Neural cell (in vitro differentiated cells): ENCODE data around the gene RGS9. TPM values are rescaled to one million over a fixed set of nuclear protein-coding genes. Genes with fewer than 3 reads are reported as not detected.
A peak's percentile ranks its signal among the peaks of the same experiment; 100 is the strongest.

Source experiments
- H2AFZ ChIP-seq: fragments of 200-600, 300-800 bp; sonication (generic), shearing (Covaris generic); 2 replicates; pipeline ENCODE4 v1.6.0; 2014; ENCODE audit warnings: low read depth, mild to moderate bottlenecking, antibody characterized with exemption, low read length, moderate library complexity
- H3F3A ChIP-seq: fragments of 200-600 bp; shearing (Covaris generic); 2 replicates; pipeline ENCODE4 v1.6.1; 2016; ENCODE audit warnings: mild to moderate bottlenecking, moderate library complexity, mixed read lengths, antibody characterized with exemption, low read length; ENCODE audit not compliant: insufficient read depth, poor library complexity, severe bottlenecking
- H3K27ac ChIP-seq: fragments of 200-600, 300-800 bp; sonication (generic), shearing (Covaris generic); 2 replicates; pipeline ENCODE4 v1.5.1; 2014; ENCODE audit warnings: mild to moderate bottlenecking, low read length, moderate library complexity
- H3K27me3 ChIP-seq: fragments of 300-800, 200-600 bp; sonication (generic), shearing (Covaris generic); 2 replicates; pipeline ENCODE4 v1.6.0; 2014; ENCODE audit warnings: mild to moderate bottlenecking, low read depth, low read length, moderate library complexity; ENCODE audit not compliant: insufficient read depth
- H3K36me3 ChIP-seq: fragments of 300-800, 200-600 bp; sonication (generic), shearing (Covaris generic); 2 replicates; pipeline ENCODE4 v1.5.1; 2014; ENCODE audit warnings: mild to moderate bottlenecking, antibody characterized with exemption, low read length, moderate library complexity; ENCODE audit not compliant: insufficient read depth
- H3K4me2 ChIP-seq: fragments of 300-800, 200-600 bp; sonication (generic), shearing (Covaris generic); 2 replicates; pipeline ENCODE4 v1.6.0; 2014; ENCODE audit warnings: mild to moderate bottlenecking, low read length
- H3K4me3 ChIP-seq: fragments of 300-800, 200-600 bp; sonication (generic), shearing (Covaris generic); 2 replicates; pipeline ENCODE4 v1.5.1; 2014; ENCODE audit warnings: mild to moderate bottlenecking, low read length, moderate library complexity
- H3K79me2 ChIP-seq: fragments of 200-600 bp; shearing (Covaris generic); replicated peaks from 2 replicates; pipeline ENCODE4 v1.6.0; 2014; ENCODE audit warnings: mild to moderate bottlenecking, low read length, moderate library complexity; ENCODE audit not compliant: insufficient read depth
- H3K9ac ChIP-seq: fragments of 300-800, 200-600 bp; sonication (generic), shearing (Covaris generic); 2 replicates; pipeline ENCODE4 v1.6.1; 2016; ENCODE audit warnings: mild to moderate bottlenecking, low read length, mixed read lengths
- H3K9me2 ChIP-seq: fragments of 200-600 bp; shearing (Covaris generic); 2 replicates; pipeline ENCODE4 v1.6.1; 2016; ENCODE audit warnings: mild to moderate bottlenecking, low read length, mixed read lengths; ENCODE audit not compliant: insufficient read depth
- H3K9me3 ChIP-seq: fragments of 200-600, 300-800 bp; sonication (generic), shearing (Covaris generic); 2 replicates; pipeline ENCODE4 v1.6.1; 2016; ENCODE audit warnings: mild to moderate bottlenecking, mixed run types, low read length, moderate library complexity, mixed read lengths
- H4K20me1 ChIP-seq: fragments of 200-600 bp; shearing (Covaris generic); 2 replicates; pipeline ENCODE4 v1.6.1; 2016; ENCODE audit warnings: mild to moderate bottlenecking, mixed run types; ENCODE audit not compliant: insufficient read depth
- CTCF ChIP-seq: fragments of 450-650 bp; IDR thresholded peaks from 2 replicates; pipeline ENCODE4 v1.5.1; 2014; ENCODE audit warnings: antibody characterized with exemption, mild to moderate bottlenecking, moderate library complexity; ENCODE audit not compliant: poor library complexity, severe bottlenecking
- EP300 ChIP-seq: fragments of 450-650 bp; conservative IDR thresholded peaks from 2 replicates; pipeline ENCODE4 v1.6.1; 2014; ENCODE audit warnings: antibody characterized with exemption, mild to moderate bottlenecking, moderate library complexity; ENCODE audit not compliant: poor library complexity, severe bottlenecking
- EZH2 ChIP-seq: fragments of 200-600, 300-800 bp; shearing (Covaris generic), sonication (generic); IDR thresholded peaks from 2 replicates; pipeline ENCODE4 v1.6.1; 2014; ENCODE audit warnings: antibody characterized with exemption, low read length, borderline replicate concordance, mild to moderate bottlenecking; ENCODE audit not compliant: insufficient read depth, poor library complexity, severe bottlenecking
- MXI1 ChIP-seq: fragments of 450-650 bp; conservative IDR thresholded peaks from 2 replicates; pipeline ENCODE4 v1.6.1; 2014; ENCODE audit warnings: antibody characterized with exemption, mild to moderate bottlenecking; ENCODE audit not compliant: poor library complexity, severe bottlenecking
- POLR2AphosphoS5 ChIP-seq: IDR thresholded peaks from 2 replicates; pipeline ENCODE4 v1.6.1; 2012
- RAD21 ChIP-seq: fragments of 450-650 bp; conservative IDR thresholded peaks from 2 replicates; pipeline ENCODE4 v1.6.1; 2014; ENCODE audit warnings: antibody characterized with exemption, mild to moderate bottlenecking, moderate library complexity
- REST ChIP-seq: IDR thresholded peaks from 2 replicates; pipeline ENCODE4 v1.6.1; 2012; ENCODE audit warnings: borderline replicate concordance
- SMC3 ChIP-seq: fragments of 450-650 bp; conservative IDR thresholded peaks from 2 replicates; pipeline ENCODE4 v1.6.1; 2014; ENCODE audit warnings: antibody characterized with exemption, mild to moderate bottlenecking, moderate library complexity; ENCODE audit not compliant: poor library complexity
- TAF1 ChIP-seq: IDR thresholded peaks from 2 replicates; pipeline ENCODE4 v1.6.1; 2012; ENCODE audit warnings: low read depth
- polyA minus RNA-seq: library from RNA; depleted of rRNA, polyadenylated mRNA; stranded (reverse); fragments of >200 nt; gene quantifications from 2 replicates; pipeline ENCODE4 v1.2.3, GENCODE V29; 2014
- polyA plus RNA-seq: library from polyadenylated mRNA; depleted of rRNA; stranded (reverse); fragments of >200 nt; gene quantifications from 2 replicates; pipeline ENCODE4 v1.2.3, GENCODE V29; 2014

RGS9 gene
- polyA plus RNA-seq (6.8 and 8.0 TPM in 2 replicates), polyA minus RNA-seq (5.0 and 5.1 TPM in 2 replicates)

- Histone ChIP-seq H3K27ac (no peak within 1 kb of the TSS), H3K9ac (peak within 1 kb of the TSS; percentile 29), H3K27me3 (no peaks in the 10 kb centered on the region), H3K4me2 (no peak within 1 kb of the TSS), H3K36me3 (no peaks in the 10 kb centered on the region), H3K79me2 (no peaks in the 10 kb centered on the region), H2AFZ (no peak within 1 kb of the TSS), H3K9me2 (no peaks in the 10 kb centered on the region), H3K4me3 (peak within 1 kb of the TSS; percentile 64), H3K9me3 (no peaks in the 10 kb centered on the region), H3F3A (no peaks in the 10 kb centered on the region), H4K20me1 (no peaks in the 10 kb centered on the region)
- TF ChIP-seq MXI1 (no peak), EZH2 (no peak), RAD21 (peak; percentile 59), REST (no peak), EP300 (no peak), CTCF (peak; percentile 90), SMC3 (peak; percentile 71)
These were observed at the start of gene RGS9 for GRCh38 chr17:65137021-65137939. TSS of gene RGS9 (plus strand) at chr17:65137370. CDS start at chr17:65137541, 171 bp downstream.

- Histone ChIP-seq H3K9ac (no peak overlapping the region), H3K27me3 (no peaks in the 10 kb centered on the region), H3K4me3 (no peak overlapping the region), H4K20me1 (no peaks in the 10 kb centered on the region), H3K9me2 (no peaks in the 10 kb centered on the region), H2AFZ (no peak overlapping the region), H3K27ac (no peak overlapping the region), H3K9me3 (no peaks in the 10 kb centered on the region), H3K36me3 (no peaks in the 10 kb centered on the region), H3F3A (no peaks in the 10 kb centered on the region), H3K4me2 (no peak overlapping the region), H3K79me2 (no peaks in the 10 kb centered on the region)
- TF ChIP-seq EZH2 (no peak), SMC3 (no peak), MXI1 (no peak), POLR2AphosphoS5 (no peak), TAF1 (no peak), RAD21 (no peak)
These were observed 48.4 kb upstream of the RGS9 start for GRCh38 chr17:65088621-65089360.
